HG03045 (cell line): ENCODE results near the gene MED25.
A peak's percentile ranks its signal among the peaks of the same experiment; 100 is the strongest.

Experiments
- ATAC-seq: cut with Tn5 transposase; IDR thresholded peaks from one replicate; pipeline ENCODE4 v1.9.1; 2021; ENCODE audit warnings: mild to moderate bottlenecking, moderate library complexity; ENCODE audit not compliant: unreplicated experiment

MED25 gene

GRCh38 chr19:49839713-49840112 is 21.6 kb downstream of the MED25 start:
- ATAC-seq = no peak

- ATAC-seq = no peak
Observed at GRCh38 chr19:49840321-49840720, 22.2 kb downstream of the MED25 start.

- ATAC-seq = no peak
Observed at GRCh38 chr19:49840736-49841249, 22.7 kb downstream of the MED25 start.

- no peak for ATAC-seq
Observed at GRCh38 chr19:49843265-49843664, 25.2 kb downstream of the MED25 start.

DNA sequence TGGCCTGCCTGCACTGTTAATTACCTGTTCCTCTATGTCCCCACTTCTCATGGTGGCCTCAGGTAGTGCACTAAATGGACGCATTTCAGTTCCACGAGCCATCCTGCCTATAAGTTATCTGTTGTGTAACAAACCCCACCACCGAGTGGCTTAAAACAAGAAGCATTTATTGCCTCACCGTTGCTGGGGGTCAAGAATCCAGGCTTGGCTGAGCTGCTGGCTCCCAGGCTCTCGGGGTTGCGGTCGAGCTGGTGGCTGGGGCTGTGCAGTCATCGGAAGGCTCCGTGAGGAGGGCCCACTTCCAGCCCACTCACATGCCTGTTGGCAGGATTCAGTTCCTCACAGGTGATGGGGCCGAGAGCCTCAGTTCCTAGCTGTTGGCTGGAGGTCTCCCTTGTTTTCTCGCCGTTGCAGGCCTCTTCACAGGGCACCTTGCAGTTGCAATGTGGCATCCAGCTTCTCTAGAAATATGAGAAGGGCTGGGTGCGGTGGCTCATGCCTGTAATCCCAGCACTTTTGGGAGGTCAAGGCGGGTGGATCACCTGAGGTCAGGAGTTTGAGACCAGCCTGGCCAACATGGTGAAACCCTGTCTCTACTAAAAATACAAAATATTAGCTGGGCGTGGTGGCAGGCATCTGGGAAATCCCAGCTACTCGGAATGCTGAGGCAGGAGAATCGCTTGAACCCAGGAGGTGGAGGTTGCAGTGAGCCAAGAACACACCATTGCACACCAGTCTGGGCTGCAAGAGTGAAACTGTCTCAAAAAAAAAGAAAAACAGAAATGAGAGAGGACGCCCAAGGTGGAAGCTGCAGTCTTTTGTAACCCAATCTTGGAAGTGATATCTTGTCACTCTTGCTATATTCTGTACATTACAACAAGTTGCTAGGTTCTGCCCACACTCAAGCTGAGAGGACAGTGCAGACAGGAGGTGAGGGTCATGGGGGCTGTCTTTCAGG is 26.3 kb downstream of the MED25 start:
- ATAC-seq = no peak

GRCh38 chr19:49845414-49845813 is 27.3 kb downstream of the MED25 start:
- ATAC-seq = no peak

DNA sequence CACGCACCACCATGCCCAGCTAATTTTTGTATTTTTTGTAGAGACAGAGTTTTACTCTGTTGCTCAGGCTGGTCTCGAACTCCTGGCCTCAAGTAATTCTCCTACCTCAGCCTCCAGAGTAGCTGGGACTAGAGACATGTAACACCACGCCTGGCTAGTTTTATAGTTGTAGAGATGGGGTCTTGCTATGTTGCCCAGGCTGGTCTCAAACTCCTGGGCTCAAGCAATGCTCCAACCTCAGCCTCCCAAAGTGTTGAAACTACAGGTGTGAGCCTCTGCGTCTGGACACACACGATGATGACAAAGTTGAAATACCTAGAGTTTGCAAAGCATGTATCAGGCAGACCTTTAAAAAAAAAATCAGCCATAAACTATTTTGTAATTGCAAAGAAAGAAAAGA is 28.3 kb downstream of the MED25 start:
- ATAC-seq = no peak

DNA sequence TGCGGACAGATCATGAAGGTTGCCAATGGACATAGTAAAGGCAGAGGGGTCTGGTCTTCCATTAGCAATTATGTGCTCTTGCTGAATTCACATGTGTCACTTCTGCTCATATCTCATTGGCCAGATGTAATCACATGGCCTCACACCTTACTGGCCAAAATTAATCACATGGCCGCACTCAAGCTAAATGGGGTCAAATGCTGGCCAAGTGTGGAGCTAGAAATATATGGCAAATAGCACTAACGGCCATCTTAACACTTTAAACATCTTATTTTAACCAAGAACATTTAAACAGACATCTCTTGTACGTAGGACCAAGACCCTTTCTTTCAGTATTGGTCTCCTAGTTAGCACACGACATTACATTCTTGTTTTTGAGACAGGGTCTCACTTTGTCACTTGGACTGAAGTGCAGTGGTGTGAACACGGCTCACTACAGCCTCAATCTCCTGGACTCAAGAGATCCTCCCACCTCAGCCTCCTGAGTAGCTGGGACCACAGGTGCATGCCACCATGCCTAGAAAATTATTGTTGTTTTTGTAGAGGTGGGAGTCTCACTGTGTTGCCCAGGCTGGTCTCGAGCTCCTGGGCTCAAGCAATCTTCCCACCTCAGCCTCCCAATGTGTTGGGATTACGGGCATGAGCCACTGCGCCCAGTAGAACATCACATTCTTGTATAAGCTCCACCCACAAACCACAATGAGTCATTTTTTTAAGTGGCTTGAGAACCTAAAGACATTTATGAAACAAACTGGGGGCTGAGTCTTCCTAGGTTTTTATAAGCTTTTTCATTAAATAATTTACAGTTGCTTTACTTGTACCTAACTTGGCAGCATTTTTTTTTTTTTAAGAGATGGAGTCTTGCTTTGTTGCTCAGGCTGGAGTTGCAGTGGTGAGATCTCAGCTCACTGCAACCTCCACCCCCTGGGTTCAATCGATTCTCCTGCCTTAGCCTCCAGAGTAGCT is 29.9 kb downstream of the MED25 start:
- ATAC-seq = no peak

DNA sequence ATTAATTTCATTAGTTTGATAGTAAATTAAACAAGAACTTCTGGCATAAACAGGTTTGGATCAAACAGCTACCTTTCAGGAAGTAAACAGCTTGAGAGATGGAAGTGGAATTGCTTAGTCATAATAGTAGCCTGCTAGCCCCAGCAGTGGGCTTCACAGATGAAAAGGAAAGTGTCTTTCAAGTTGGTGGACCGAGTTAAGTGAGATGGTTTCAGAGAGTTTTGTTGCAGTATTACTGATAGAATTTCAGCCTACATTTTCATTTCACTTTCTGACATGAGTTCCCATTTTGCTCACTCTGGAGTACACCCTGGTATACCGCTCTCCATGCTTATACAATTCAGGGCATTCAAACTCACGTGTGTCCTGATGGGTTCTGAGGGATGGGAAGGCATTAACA is 30.8 kb downstream of the MED25 start:
- ATAC-seq = no peak

GRCh38 chr19:49849433-49850220 is 31.5 kb downstream of the MED25 start:
- no peak for ATAC-seq

- ATAC-seq = no peak
Observed at GRCh38 chr19:49850221-49850486, 32.1 kb downstream of the MED25 start.

GRCh38 chr19:49850487-49851342 is 32.6 kb downstream of the MED25 start, which contains the start of gene PTOV1:
Gene PTOV1 (plus strand): TSS chr19:49851159.
- peak; percentile 72 for ATAC-seq

DNA sequence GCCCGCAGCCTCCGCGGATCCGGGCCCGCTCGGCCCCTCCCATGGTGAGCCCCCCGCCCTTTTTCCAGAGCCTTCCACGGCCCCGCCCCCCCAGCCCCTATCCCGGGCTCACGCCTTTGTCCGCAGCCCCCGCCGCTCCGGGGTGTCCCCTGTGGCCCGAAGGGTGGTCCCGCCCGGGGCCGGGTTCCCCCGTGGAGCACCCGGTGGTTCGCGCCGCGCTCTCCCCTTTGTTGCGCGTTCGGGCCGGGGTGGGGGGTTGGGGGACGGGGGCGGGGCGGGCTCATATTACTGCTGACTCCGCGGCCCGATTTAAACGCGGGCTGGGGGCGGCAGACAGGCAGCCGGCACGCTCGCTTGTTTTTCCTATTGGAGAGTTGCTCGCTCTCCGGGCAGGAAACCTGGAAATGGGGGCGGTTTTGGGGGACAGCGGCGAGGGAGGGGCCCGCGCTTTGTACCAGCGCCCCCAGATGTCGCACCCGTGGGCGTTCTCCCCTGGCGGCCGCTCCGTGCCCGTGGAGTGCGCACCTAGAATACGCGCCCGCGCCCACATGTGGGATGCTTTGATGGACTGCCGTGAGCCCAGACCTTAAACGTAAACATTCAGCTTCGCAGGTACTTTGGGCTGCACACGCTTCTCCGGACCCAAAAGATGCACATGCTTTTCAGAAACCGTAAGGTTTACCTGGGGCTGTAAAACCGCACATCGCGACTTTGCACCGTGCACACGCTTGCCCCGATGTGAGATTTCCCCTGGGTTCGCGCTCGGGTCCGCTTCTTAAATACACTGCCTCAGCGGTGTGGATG is 33.6 kb downstream of the MED25 start:
- ATAC-seq = peak; percentile 11

- no peak for ATAC-seq
Observed at GRCh38 chr19:49852631-49853126, 34.6 kb downstream of the MED25 start.

DNA sequence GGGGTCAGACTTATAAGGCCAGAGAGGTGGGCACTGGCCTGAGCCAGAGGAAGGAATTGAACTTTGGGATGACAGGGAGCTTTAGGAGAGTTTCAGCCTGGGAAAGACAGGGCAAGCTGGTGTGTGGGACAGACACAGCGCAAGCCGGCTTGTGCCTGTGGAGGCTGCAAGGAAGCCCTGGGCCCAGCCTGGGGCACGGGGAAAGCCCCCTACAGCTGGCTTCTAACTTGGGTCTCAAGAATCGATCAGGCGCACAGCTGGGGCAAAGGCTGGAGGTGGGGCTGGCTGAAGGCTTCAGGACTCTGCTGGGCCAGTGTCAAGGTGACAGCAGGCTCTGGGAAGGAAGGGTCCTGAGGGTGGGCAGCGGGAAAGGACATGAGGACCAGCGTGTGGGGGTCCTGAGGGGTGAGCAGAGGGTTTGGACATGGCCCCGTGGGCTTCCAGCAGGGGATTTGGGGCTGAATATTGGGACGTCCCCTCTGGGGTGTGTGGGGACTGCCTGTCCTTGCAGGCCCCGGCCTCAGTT is 35.8 kb downstream of the MED25 start:
- ATAC-seq = no peak

DNA sequence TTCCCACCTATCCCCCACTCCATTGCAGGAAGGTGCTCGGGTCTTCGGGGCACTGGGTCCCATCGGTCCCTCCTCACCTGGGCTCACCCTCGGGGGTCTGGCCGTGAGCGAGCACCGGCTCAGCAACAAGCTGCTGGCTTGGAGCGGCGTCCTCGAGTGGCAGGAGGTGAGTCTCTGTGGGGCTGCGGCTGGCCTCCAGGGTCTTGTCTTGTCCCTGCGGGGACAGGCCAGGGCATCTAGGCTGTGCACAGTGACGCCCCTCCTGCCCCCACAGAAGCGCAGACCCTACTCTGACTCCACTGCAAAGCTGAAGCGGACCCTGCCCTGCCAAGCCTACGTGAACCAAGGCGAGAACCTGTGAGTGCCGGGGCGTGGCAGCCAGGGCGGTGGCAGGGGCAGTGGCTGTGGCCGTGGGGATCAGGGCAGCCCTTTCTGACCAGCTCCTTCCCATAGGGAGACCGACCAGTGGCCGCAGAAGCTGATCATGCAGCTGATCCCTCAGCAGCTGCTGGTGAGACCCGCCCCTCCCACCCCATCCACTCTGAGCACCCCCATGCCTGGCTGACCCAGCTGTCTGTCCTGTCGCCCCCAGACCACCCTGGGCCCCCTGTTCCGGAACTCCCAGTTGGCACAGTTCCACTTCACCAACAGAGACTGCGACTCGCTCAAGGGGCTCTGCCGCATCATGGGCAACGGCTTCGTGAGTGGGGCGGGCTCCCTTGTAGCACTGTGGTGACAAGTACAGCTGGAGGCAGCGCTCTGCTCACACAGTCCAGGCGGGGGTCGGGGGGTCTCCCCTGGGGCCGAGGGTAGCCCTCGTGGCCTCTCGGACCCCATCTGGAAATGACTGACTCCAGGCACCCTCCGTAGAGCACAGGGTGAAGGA is 36.5 kb downstream of the MED25 start:
- ATAC-seq = no peak

GRCh38 chr19:49855277-49855675 is 37.2 kb downstream of the MED25 start:
- no peak for ATAC-seq
